ENCODE data around the gene GADD45A.

GRCh38 chr1:67710417-67710816, 25.4 kb downstream of the GADD45A start:
- TF ChIP-seq CTCF (conservative IDR thresholded peaks at IDR 0.05; ENCODE audit: low read length) (no peak), EZH2phosphoT487 (IDR thresholded peaks at IDR 0.05; ENCODE audit: borderline replicate concordance) (no peak)
